Neutrophil (primary cell): ENCODE data around the gene ZNF593OS.

Source experiments
- H3K27ac ChIP-seq: fragments of 200-600 bp; sonication (generic); 2 replicates; pipeline ENCODE4 v1.5.1; 2016; ENCODE audit warnings: mild to moderate bottlenecking, moderate library complexity
- H3K27me3 ChIP-seq: fragments of 200-600 bp; sonication (generic); 2 replicates; pipeline ENCODE4 v1.6.0; 2016; ENCODE audit warnings: mild to moderate bottlenecking
- H3K36me3 ChIP-seq: fragments of 200-600 bp; sonication (generic); 2 replicates; pipeline ENCODE4 v1.5.1; 2017
- H3K4me1 ChIP-seq, 2 experiments: fragments of 200-600 bp in 1 of 2; sonication (generic) in 1 of 2; 1 replicate in 1 of 2; 2 replicates in 1 of 2; pipeline versions ENCODE4 v1.5.1 to v1.6.1; 2013 to 2016; ENCODE audit warnings: low read depth in 1 of 2, low read length in 1 of 2, mild to moderate bottlenecking in 1 of 2, moderate library complexity in 1 of 2; ENCODE audit not compliant: control insufficient read depth in 1 of 2, insufficient read depth in 1 of 2
- H3K4me3 ChIP-seq, 2 experiments: fragments of 200-600 bp in 1 of 2; sonication (generic) in 1 of 2; 1 replicate in 1 of 2; 2 replicates in 1 of 2; pipeline ENCODE4 v1.5.1; 2013 to 2016; ENCODE audit warnings: low read depth in 1 of 2, low read length in 1 of 2, mild to moderate bottlenecking in 1 of 2, moderate library complexity in 1 of 2
- H3K9me3 ChIP-seq: fragments of 200-600 bp; sonication (generic); 2 replicates; pipeline ENCODE4 v1.5.1; 2016
- TF ChIP-seq, protein P1 (sequence below): fragments of 200-600 bp; sonication (generic); IDR thresholded peaks from 2 replicates; pipeline ENCODE4 v1.5.1; 2016; ENCODE audit warnings: antibody characterized with exemption

The ZNF593OS gene

DNA sequence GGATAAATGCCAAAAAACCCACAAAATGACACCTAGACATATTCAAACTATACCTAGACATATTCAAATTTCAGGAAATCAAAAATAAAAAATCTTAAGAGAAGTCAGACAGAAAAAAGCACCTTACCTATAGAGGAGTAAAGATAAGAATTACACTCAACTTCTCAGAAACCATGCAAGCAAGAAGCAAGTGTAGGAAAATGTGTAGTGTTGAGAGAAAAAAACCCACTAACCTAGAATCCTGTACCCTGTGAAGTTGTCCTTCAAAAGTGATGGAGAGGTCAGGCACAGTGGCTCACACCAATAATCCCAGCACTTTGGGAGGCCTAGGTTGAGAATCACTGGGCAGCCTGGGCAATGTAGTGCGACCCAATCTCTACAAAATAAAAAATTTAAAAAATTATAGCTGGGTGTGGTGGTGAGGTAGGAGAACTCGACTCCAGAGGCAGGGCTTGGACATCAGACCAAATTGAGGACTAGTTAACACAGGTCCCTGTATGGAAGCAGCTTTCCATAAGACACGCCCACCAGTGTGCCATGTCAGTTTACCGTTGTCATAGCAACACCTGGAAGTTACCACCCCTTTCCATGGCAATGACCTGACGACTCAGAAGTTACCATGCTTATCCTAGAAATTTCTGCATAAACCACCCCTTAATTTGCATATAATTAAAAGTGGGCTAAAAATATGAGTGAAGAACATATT, 39.4 kb downstream of the ZNF593OS start:
- H3K9me3 ChIP-seq, result no peaks in the 10 kb centered on the region
- H3K27ac ChIP-seq, result no peak overlapping the region
- H3K36me3 ChIP-seq, result no peaks in the 10 kb centered on the region
- peaks cover 14% of the 10 kb centered on the region in 2 experiments for H3K4me1 ChIP-seq
- no peaks in the 10 kb centered on the region for H3K27me3 ChIP-seq
- H3K4me3 ChIP-seq, result no peak overlapping the region
- TF ChIP-seq, protein P1, sequence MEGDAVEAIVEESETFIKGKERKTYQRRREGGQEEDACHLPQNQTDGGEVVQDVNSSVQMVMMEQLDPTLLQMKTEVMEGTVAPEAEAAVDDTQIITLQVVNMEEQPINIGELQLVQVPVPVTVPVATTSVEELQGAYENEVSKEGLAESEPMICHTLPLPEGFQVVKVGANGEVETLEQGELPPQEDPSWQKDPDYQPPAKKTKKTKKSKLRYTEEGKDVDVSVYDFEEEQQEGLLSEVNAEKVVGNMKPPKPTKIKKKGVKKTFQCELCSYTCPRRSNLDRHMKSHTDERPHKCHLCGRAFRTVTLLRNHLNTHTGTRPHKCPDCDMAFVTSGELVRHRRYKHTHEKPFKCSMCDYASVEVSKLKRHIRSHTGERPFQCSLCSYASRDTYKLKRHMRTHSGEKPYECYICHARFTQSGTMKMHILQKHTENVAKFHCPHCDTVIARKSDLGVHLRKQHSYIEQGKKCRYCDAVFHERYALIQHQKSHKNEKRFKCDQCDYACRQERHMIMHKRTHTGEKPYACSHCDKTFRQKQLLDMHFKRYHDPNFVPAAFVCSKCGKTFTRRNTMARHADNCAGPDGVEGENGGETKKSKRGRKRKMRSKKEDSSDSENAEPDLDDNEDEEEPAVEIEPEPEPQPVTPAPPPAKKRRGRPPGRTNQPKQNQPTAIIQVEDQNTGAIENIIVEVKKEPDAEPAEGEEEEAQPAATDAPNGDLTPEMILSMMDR, result no peak

DNA sequence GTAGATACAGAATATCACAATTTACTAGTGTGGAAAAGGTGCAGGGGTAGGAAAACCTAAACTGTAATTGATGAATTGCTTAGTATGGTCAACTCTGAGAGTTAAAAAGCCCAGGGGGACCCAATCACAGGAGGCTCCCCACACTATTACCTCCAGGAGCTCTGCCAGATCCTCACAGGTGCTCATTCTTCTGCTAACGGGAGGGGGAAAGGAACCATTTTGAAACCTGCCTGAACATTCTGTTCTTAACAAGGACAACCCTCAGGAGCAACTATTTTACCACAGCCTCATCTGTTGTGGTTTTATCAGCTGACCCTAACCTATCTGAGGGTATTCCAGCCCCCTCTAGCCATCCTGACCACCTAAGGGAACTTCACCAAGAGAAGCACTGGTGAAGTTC, 40.9 kb downstream of the ZNF593OS start:
- Histone ChIP-seq H3K27me3 (no peaks in the 10 kb centered on the region), H3K36me3 (no peaks in the 10 kb centered on the region), H3K27ac (no peak overlapping the region), H3K9me3 (no peaks in the 10 kb centered on the region), H3K4me3 (no peak overlapping the region), H3K4me1 (peaks cover 29 to 30% of the 10 kb centered on the region in 2 experiments)
- TF ChIP-seq, protein P1, result no peak

DNA sequence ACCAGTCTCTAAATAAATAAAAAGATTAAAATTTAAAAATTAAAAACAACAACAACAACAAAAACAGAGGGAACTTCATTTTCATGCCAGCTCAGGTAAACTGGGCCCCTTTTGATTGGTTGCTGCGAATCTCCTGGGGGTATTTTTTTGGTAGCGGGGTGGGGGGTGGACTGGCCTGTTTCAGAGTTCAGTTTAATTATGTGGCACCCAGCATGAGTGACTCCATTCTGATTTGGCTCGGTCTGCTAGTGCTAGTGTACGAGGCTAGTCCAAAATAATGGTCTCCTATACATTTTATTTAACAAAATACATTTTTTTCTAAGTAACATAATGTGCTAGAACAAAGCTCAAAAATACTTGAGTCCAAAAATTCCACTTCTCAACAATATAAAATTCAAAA, 41.9 kb downstream of the ZNF593OS start:
- no peaks in the 10 kb centered on the region for H3K36me3 ChIP-seq
- TF ChIP-seq, protein P1, result no peak
- no peak overlapping the region for H3K27ac ChIP-seq
- no peaks in the 10 kb centered on the region for H3K27me3 ChIP-seq
- H3K4me3 ChIP-seq, result no peak overlapping the region
- peaks cover 39% of the 10 kb centered on the region in 2 experiments for H3K4me1 ChIP-seq
- no peaks in the 10 kb centered on the region for H3K9me3 ChIP-seq

DNA sequence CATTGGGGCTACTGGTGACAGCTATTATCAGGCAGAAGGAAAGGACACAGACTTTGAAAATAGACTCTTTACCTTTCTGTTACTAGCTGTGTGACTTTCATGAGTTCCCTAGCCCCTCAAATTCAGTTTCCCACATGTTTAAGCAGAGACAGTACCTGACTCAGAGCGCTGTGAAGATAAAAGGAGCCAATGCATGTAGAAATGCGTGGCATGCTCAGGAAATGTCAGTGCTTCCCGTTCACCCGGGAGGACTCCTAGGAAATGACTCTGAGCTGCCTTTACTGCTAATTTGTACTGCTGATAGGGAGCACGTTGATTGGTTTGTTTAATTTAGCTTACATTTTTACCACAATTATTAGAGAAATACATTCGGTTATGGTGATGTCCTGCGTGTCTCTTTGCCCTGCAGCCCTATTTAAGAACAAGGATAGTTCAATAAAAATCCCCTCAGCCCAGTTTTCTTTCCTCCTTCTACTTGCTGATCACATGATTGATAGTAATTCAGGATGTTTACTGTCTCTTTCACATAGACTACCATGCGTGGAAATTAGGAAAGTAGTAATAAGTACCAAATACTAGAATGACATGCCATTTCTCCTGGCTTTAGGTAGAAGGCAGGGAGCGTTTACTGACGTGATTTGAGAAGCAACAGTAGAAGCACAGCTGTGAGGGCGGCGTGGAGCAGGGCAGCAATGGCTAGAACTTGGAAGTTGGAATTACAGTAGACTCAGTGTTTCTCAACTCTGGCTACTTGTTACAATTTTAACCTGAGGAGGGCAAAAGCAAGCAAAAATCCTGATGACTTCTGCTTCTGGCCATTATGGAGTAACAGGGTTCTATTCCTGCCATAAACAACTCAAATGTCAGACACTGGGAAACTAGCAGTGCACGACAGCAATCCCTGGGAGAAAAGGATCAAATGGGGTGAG, 44.1 kb downstream of the ZNF593OS start:
- TF ChIP-seq, protein P1, result no peak
- H3K27me3 ChIP-seq, result no peaks in the 10 kb centered on the region
- peak overlapping the region; percentile 85 for H3K27ac ChIP-seq
- H3K36me3 ChIP-seq, result no peaks in the 10 kb centered on the region
- peaks cover 61 to 62% of the 10 kb centered on the region in 2 experiments for H3K4me1 ChIP-seq
- peak overlapping the region; percentile 48 to 50 for H3K4me3 ChIP-seq
- H3K9me3 ChIP-seq, result no peaks in the 10 kb centered on the region

DNA sequence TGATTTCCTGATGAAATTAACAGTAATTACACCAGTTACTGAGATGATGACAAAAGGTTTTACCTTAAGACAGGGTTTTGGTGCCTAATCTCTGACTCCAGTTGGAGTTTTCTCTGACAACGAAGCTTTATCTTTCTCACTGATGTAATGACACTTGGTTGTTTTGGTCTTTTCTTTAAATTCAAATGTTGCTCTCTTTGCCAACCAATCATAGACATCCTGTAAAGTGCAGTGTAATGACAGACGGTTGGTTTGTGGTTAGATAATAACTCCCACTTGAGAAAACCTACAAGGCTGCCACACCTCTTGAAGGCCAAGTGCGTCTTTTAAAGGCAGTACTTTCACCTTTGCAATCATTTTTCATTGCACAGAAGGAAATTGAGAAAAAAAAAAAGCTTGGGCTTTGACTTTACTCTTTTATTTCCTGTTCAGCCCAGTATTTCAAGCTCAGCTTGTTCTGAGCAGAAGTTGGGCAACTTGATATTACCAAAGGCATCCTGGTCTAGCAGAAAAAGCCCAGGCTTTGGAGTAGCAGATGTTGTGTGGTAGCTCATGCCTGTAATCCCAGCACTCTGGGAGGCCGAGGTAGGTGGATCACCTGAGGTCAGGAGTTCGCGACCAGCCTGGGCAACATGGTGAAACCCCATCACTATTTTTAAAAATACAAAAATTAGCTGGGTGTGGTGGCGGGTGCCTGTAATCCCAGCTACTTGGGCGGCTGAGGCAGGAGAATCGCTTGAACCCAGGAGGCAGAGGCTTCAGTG, 45.1 kb downstream of the ZNF593OS start:
- Histone ChIP-seq H3K27me3 (no peaks in the 10 kb centered on the region), H3K27ac (peak overlapping the region; percentile 85), H3K4me1 (peaks cover 71 to 72% of the 10 kb centered on the region in 2 experiments), H3K36me3 (no peaks in the 10 kb centered on the region), H3K9me3 (no peaks in the 10 kb centered on the region), H3K4me3 (peak overlapping the region; percentile 48 to 50)
- TF ChIP-seq, protein P1, result no peak
